Keratinocyte (primary cell): ENCODE measurements around the gene CDC42EP4. TPM values are rescaled to one million over a fixed set of nuclear protein-coding genes. Genes with fewer than 3 reads are reported as not detected.
"Not testable (repeated sequence)": the region's sequence is repeated elsewhere in the genome, so short reads cannot be mapped to it uniquely, and the experiment has no call there.

Experiments
- DNase-seq: peaks from one replicate; pipeline ENCODE4 v3.0.0-alpha.2; 2011; ENCODE audit warnings: low read depth, missing footprints, low spot score
- FAIRE-seq: peaks from 2 replicates; lab custom pipeline; 2011; peaks lifted over from hg19 to GRCh38; lab: Jason Lieb, UNC
- H2AFZ ChIP-seq: 2 replicates; pipeline ENCODE4 v1.6.0; 2012; ENCODE audit warnings: low read length, control low read depth, inconsistent platforms; ENCODE audit not compliant: control insufficient read depth
- H3K27ac ChIP-seq: 2 replicates; pipeline ENCODE4 v1.5.1; 2011; ENCODE audit warnings: low read length; ENCODE audit not compliant: control insufficient read depth, insufficient read depth
- H3K27me3 ChIP-seq: 3 replicates; pipeline ENCODE4 v1.6.0; 2011; ENCODE audit warnings: low read length; ENCODE audit not compliant: control insufficient read depth, insufficient read depth; ENCODE audit errors: extremely low read depth
- H3K36me3 ChIP-seq, 2 experiments: 2 replicates in 1 of 2; 3 replicates in 1 of 2; pipeline ENCODE4 v1.5.1; 2011; ENCODE audit warnings: low read length in 2 of 2, mild to moderate bottlenecking in 1 of 2; ENCODE audit not compliant: control insufficient read depth in 2 of 2, insufficient read depth in 2 of 2; ENCODE audit errors: extremely low read depth in 1 of 2
- H3K4me1 ChIP-seq: 3 replicates; pipeline ENCODE4 v1.5.1; 2011; ENCODE audit warnings: low read length; ENCODE audit not compliant: control insufficient read depth, insufficient read depth; ENCODE audit errors: extremely low read depth
- H3K4me2 ChIP-seq: 3 replicates; pipeline ENCODE4 v1.6.0; 2011; ENCODE audit warnings: low read depth, low read length; ENCODE audit not compliant: control insufficient read depth, insufficient read depth; ENCODE audit errors: extremely low read depth
- H3K4me3 ChIP-seq, 3 experiments: fragments of 200-600 bp in 1 of 3; sonication (generic) in 1 of 3; 2 replicates in 2 of 3; 3 replicates in 1 of 3; pipeline ENCODE4 v1.5.1; 2011 to 2016; ENCODE audit warnings: low read length in 3 of 3, mild to moderate bottlenecking in 3 of 3, control low read depth in 2 of 3, inconsistent platforms in 1 of 3, low read depth in 1 of 3, mixed read lengths in 1 of 3, mixed run types in 1 of 3, moderate library complexity in 1 of 3; ENCODE audit not compliant: control insufficient read depth in 2 of 3, insufficient read depth in 2 of 3; ENCODE audit errors: extremely low read depth in 1 of 3
- H3K79me2 ChIP-seq: 2 replicates; pipeline ENCODE4 v1.6.0; 2012; ENCODE audit warnings: low read length; ENCODE audit not compliant: control insufficient read depth, insufficient read depth
- H3K9ac ChIP-seq: 3 replicates; pipeline ENCODE4 v1.6.0; 2011; ENCODE audit warnings: low read length; ENCODE audit not compliant: control insufficient read depth, insufficient read depth; ENCODE audit errors: extremely low read depth
- H3K9me1 ChIP-seq: 3 replicates; pipeline ENCODE4 v1.6.0; 2011; ENCODE audit warnings: low read length; ENCODE audit not compliant: control insufficient read depth, insufficient read depth; ENCODE audit errors: extremely low read depth
- H3K9me3 ChIP-seq: 2 replicates; pipeline ENCODE4 v1.5.1; 2012; ENCODE audit warnings: low read depth, low read length; ENCODE audit not compliant: control insufficient read depth
- H4K20me1 ChIP-seq: 3 replicates; pipeline ENCODE4 v1.6.0; 2011; ENCODE audit warnings: low read length; ENCODE audit not compliant: control insufficient read depth, insufficient read depth; ENCODE audit errors: extremely low read depth
- EZH2 ChIP-seq: IDR thresholded peaks from one replicate; pipeline ENCODE4 v1.6.1; 2012; ENCODE audit warnings: inconsistent platforms, mild to moderate bottlenecking, low read length, moderate library complexity
- dilution Hi-C: fragments of 300-500 bp; cut with MboI; formaldehyde crosslinking; loops from one replicate; pipeline ENCODE4 v1.7.0; 2020; ENCODE audit warnings: low sequenced_read_pairs; ENCODE audit not compliant: extremely low pct_ligation_motif_present
- polyA plus RNA-seq, 5 experiments: library from polyadenylated mRNA; depleted of rRNA in 3 of 5; stranded (reverse) in 3 of 5; stranded (forward) in 1 of 5; unstranded in 1 of 5; fragments of >200 nt; gene quantifications; 1 replicate in 1 of 5; 2 replicates in 3 of 5; 3 replicates in 1 of 5; pipeline versions ENCODE4 v1.2.1 to v1.2.3, GENCODE V29; 2011 to 2012; ENCODE audit warnings: missing spikeins in 2 of 5, low read depth in 1 of 5, low replicate concordance in 1 of 5
- TF ChIP-seq, protein P1 (sequence below), 3 experiments: IDR thresholded peaks in 1 of 3; conservative IDR thresholded peaks in 1 of 3; optimal IDR thresholded peaks in 1 of 3; 2 replicates in 2 of 3; 3 replicates in 1 of 3; pipeline versions ENCODE3 to v1.5.1; 2011; ENCODE audit warnings: low read length in 3 of 3, mild to moderate bottlenecking in 3 of 3, moderate library complexity in 2 of 3, control low read depth in 1 of 3, inconsistent platforms in 1 of 3; ENCODE audit not compliant: insufficient read depth in 2 of 3; ENCODE audit errors: extremely low read depth in 1 of 3

The CDC42EP4 gene
- polyA plus RNA-seq, 1 donor (not counting 4 experiments of a cell fraction or from before 2014, with no cell fraction given) = 9.4 TPM

DNA sequence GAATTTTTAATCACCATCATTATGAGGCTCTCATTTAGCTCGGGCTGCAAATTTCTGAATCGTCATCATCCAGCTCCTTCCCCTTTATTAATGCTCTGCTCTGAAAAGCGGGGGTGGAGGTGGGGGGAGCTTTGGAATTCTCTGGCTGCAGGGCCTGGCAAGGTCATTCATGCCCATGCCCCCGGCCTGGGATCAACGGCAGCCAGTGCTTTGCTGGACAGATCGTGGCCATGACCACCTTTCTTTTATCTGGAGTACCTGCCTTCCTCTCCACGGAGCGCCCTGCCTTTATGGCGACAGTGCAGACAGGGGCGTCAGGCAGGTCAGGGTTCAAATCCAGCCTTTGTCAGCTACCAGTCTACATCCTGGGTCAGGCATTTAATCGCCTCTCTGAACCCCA is 45.0 kb downstream of the CDC42EP4 start:
- dilution Hi-C loops = loop anchor here (5.0 kb wide), 1 partner anchor 81 kb away; no protein-coding TSS in a partner anchor
- Histone ChIP-seq H3K27ac (no peak overlapping the region), H3K27me3 (no peaks in the 10 kb centered on the region), H3K4me1 (peaks cover 14% of the 10 kb centered on the region), H3K4me2 (no peak overlapping the region), H3K4me3 (no peak overlapping the region), H3K9me3 (no peaks in the 10 kb centered on the region), H4K20me1 (no peaks in the 10 kb centered on the region), H3K9me1 (no peaks in the 10 kb centered on the region), H3K36me3 (no peaks in the 10 kb centered on the region), H2AFZ (no peak overlapping the region), H3K9ac (no peak overlapping the region), H3K79me2 (no peaks in the 10 kb centered on the region)
- no peak for DNase-seq
- TF ChIP-seq EZH2 = no peak
- FAIRE-seq = no peak

DNA sequence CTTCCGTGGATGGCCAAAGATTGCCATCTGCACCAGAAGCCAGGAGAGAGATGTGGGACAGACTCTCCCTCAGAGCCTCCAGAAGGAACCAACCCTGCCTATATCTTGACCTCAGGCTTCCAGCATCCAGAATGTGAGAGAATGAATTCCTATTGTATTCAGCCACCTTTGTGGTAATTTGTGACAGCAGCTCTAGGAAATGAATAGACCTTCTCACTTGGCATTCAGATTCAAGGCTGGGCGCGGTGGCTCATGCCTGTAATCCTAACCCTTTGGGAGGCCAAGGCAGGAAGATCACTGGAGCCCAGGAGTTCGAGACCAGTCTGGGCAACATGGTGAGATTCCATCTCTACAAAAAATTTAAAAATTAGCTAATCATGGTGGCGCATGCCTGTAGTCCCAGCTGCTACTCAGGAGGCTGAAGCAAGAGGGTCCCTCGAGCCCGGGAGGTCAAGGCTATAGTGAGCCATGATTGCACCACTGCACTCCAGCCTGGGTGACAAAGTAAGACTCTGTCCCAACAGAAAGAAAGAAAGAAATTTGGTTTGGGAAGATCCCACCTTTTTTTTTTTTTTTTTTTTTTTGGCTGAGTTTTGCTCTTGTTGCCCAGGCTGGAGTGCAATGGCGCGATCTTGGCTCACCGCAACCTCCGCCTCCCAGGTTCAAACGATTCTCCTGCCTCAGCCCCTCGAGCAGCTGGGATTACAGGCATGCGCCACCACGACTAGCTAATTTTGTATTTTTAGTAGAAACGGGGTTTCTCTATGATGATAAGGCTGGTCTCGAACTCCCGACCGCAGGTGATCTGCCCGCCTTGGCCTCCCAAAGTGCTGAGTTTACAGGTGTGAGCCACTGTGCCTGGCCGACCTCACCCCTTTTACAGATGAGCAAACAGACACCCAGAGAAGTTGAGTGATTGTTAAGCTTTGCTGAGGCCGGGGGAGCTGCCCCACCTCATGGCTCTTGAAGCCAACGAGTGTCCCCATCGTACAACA is 45.9 kb downstream of the CDC42EP4 start:
- Histone ChIP-seq H3K4me3 (no peak overlapping the region), H3K27ac (no peak overlapping the region), H2AFZ (no peak overlapping the region), H3K9me1 (no peaks in the 10 kb centered on the region), H3K4me1 (peaks cover 11% of the 10 kb centered on the region), H3K79me2 (no peaks in the 10 kb centered on the region), H3K27me3 (no peaks in the 10 kb centered on the region), H4K20me1 (no peaks in the 10 kb centered on the region), H3K9me3 (no peaks in the 10 kb centered on the region), H3K9ac (no peak overlapping the region), H3K4me2 (no peak overlapping the region), H3K36me3 (no peaks in the 10 kb centered on the region)
- FAIRE-seq (no peak), DNase-seq (no peak)
- dilution Hi-C loops = loop anchor here (5.0 kb wide), 1 partner anchor 81 kb away; no protein-coding TSS in a partner anchor
- TF ChIP-seq EZH2 = no peak
- TF ChIP-seq, protein P1, sequence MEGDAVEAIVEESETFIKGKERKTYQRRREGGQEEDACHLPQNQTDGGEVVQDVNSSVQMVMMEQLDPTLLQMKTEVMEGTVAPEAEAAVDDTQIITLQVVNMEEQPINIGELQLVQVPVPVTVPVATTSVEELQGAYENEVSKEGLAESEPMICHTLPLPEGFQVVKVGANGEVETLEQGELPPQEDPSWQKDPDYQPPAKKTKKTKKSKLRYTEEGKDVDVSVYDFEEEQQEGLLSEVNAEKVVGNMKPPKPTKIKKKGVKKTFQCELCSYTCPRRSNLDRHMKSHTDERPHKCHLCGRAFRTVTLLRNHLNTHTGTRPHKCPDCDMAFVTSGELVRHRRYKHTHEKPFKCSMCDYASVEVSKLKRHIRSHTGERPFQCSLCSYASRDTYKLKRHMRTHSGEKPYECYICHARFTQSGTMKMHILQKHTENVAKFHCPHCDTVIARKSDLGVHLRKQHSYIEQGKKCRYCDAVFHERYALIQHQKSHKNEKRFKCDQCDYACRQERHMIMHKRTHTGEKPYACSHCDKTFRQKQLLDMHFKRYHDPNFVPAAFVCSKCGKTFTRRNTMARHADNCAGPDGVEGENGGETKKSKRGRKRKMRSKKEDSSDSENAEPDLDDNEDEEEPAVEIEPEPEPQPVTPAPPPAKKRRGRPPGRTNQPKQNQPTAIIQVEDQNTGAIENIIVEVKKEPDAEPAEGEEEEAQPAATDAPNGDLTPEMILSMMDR (optimal IDR thresholded peaks at IDR 0.05 in 1 of 3, IDR thresholded peaks at IDR 0.05 in 1 of 3, conservative IDR thresholded peaks at IDR 0.05 in 1 of 3; ENCODE audit: extremely low read depth in 1 of 3, insufficient read depth in 2 of 3, low read length in 3 of 3) = no peak

DNA sequence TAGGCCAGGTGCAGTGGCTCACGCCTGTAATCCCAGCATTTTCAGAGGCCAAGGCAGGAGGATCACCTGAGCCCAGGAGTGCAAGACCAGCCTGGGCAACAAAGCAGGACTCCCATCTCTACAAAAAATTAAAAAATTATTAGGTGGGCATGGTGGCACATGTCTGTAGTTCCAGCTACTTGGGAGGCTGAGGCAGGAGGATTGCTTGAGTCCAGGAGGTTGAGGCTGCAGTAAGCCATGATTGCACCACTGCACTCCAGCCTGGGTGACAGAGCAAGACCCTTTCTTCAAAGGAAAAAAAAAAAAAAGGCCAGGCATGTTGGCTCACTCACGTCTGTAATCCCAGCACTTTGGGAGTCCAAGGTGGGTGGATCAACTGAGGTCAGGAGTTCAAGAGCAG is 47.4 kb downstream of the CDC42EP4 start:
- H3K27ac ChIP-seq, H3K9me1 ChIP-seq, H3K79me2 ChIP-seq, FAIRE-seq, H3K36me3 ChIP-seq, dilution Hi-C loops, H4K20me1 ChIP-seq, H3K4me3 ChIP-seq, H2AFZ ChIP-seq, H3K4me2 ChIP-seq, H3K9me3 ChIP-seq, H3K9ac ChIP-seq, H3K27me3 ChIP-seq, DNase-seq, H3K4me1 ChIP-seq: not testable (repeated sequence)
